Activated T-helper 2 cell treated with anti-CD3 and anti-CD28 coated beads, Interferon-gamma antibody, Interleukin-2, Interleukin-4, amounts not matched to agents 10 μg/mL and 5 μg/mL and 100 μg/mL, durations not matched to agents 14 hours and 24 hours and 36 hours (primary cell): Measurements from ENCODE around the gene SHROOM2. TPM values are rescaled to one million over a fixed set of nuclear protein-coding genes. Genes with fewer than 3 reads are reported as not detected.

ENCODE experiments used
- DNase-seq: peaks from one replicate; pipeline ENCODE4 v3.0.0; 2021; ENCODE audit warnings: low spot score
- H3K27ac Mint-ChIP-seq: one replicate; pipeline ENCODE4 v1.8.0; 2021; ENCODE audit warnings: mixed read lengths
- H3K27me3 Mint-ChIP-seq: one replicate; pipeline ENCODE4 v1.8.0; 2021; ENCODE audit warnings: low read depth, mixed read lengths
- H3K36me3 Mint-ChIP-seq: one replicate; pipeline ENCODE4 v1.8.0; 2021; ENCODE audit warnings: low read depth, mixed read lengths
- H3K4me1 Mint-ChIP-seq: one replicate; pipeline ENCODE4 v1.8.0; 2021; ENCODE audit warnings: low read depth, mixed read lengths
- H3K4me3 Mint-ChIP-seq: one replicate; pipeline ENCODE4 v1.8.0; 2021; ENCODE audit warnings: low read depth, mild to moderate bottlenecking, moderate library complexity, mixed read lengths
- H3K9me3 Mint-ChIP-seq: one replicate; pipeline ENCODE4 v1.8.0; 2021; ENCODE audit warnings: mixed read lengths
- intact Hi-C: fragments of 100-400 bp; cut with micrococcal nuclease; formaldehyde crosslinking; loops from one replicate; pipeline ENCODE4 v1.15.1; 2023
- total RNA-seq: library from RNA; stranded (reverse); gene quantifications from 2 replicates; pipeline ENCODE4 v1.2.3, GENCODE V29; 2022

Gene SHROOM2
- total RNA-seq, 1 donor from 2014 or later: not detected

DNA sequence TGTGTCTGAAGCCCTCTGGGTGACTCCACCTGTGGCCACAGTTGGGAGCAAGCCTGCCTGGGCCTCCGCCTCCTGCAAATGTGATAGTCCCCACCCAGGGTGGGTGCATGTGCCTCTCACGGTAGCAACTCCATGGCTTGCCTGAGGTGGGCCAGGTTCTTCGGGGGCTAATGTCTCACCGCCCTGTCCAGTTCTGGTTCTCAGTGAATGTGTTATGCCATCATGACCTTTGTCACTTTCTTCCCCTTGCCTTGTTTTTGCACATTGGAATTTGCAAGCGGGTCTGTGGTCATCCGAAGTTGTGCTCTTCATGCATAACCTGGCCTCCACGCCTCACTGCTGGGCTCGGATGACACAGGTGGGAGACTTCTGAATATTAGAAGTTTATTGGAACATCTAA is 39.7 kb downstream of the SHROOM2 start:
- H3K4me3 Mint-ChIP-seq: no peak overlapping the region
- H3K4me1 Mint-ChIP-seq: peaks cover 4% of the 10 kb centered on the region
- no peaks in the 10 kb centered on the region for H3K9me3 Mint-ChIP-seq
- no peak for DNase-seq
- intact Hi-C loops: no loop called here
- H3K27me3 Mint-ChIP-seq: peaks cover 7% of the 10 kb centered on the region
- H3K36me3 Mint-ChIP-seq: no peaks in the 10 kb centered on the region
- no peak overlapping the region for H3K27ac Mint-ChIP-seq

DNA sequence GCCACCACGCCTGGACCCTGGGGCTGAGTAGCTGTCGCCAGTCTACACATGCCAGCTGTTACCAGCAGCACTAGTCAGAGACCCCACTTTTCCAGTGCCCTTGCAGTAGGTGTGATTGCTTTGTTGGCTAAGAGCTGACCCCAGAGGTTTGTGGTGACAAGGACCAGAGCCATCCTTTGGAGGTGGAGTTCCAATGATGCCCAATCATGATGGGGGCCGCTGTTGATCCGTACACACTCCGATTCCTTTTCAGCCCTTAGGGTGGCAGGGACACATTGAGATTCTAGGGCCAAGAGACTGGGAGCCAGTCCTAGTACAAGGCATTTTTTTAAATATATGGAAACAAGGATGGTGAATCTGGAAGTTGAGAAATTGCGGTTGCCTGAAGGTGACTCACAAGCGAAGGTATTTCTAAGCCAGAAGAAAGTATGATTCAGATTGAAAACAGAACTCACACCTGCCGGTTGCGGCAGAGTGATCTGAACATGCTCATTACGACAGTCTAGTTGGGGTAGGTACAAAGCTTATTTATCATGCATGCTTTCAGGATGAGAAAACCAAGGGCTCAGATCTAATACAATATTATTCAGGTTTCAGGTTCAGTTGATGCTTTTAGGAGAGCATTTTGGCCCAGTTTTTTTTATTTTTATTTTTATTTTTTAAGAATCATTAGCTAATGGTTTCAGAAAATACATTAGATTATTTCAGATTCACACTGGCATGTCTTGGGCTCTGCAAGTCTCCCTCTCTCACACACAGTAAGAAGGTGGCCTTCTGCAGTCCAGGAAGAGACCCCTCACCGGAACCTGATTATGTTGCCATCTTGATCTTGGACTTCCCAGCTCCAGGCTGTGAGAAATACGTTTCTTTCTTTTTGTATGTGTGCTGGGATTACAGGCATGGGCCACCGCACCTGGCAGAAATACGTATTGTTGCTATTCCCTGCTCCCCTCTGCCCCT is 43.4 kb downstream of the SHROOM2 start:
- DNase-seq: peak; percentile 8
- Mint-ChIP-seq H3K4me3 (no peak overlapping the region), H3K9me3 (no peaks in the 10 kb centered on the region), H3K36me3 (no peaks in the 10 kb centered on the region), H3K27me3 (peaks cover 7% of the 10 kb centered on the region), H3K4me1 (peaks cover 8% of the 10 kb centered on the region), H3K27ac (no peak overlapping the region)
- intact Hi-C loops: no loop called here

DNA sequence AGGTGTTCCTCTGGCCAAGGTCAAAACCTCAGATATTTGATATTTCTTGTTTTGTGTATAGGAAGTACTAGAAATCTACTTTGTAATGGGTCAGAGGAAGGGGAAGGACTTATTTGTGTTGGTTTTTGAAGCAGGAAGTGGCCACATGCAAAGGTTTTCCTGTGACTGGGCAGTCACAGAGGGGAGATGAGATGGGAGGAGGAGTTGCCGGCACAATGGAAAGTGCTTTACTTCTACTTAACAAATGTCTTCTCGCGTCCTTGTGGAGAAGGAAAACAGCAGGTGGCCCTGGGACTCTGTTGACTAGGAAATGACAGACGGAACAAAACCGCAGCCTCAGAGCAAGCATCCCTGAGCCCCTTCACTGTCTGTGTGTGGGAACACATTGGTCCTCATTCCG is 46.6 kb downstream of the SHROOM2 start:
- Mint-ChIP-seq H3K27ac (no peak overlapping the region), H3K27me3 (peaks cover 5% of the 10 kb centered on the region), H3K36me3 (no peaks in the 10 kb centered on the region), H3K9me3 (no peaks in the 10 kb centered on the region), H3K4me1 (peaks cover 8% of the 10 kb centered on the region), H3K4me3 (no peak overlapping the region)
- no peak for DNase-seq
- intact Hi-C loops: no loop called here

DNA sequence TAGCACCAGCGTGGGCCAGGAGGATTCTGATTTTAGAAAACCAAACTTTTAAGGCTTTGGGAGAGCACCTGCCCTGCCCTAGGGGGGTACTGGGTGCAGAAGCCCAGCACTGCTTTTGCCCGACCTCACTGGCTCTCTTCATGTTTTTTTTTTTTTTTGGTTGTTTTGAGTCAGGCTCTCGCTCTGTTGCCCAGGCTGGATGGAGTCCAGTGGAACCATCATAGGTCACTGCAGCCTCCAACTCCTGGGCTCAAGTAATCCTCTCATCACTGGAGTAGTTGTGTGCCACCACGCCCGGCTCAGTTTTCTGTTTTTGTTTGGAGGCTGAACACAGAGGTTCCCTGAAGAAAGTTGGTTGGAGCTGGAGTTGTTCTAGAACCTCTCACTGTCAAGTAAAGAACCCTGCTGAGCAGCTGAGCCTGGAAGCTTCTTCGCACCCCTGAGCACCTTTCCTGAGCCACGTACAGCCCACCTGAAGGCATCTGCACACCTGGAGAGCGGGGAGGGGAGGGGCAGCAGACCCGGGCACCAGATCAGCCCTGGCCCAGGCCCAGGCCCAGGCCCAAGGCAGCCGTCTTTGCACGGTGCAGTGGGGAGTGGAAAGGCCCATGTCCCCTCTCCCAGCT is 49.5 kb downstream of the SHROOM2 start:
- Mint-ChIP-seq H3K27ac (no peak overlapping the region), H3K4me3 (no peak overlapping the region), H3K27me3 (no peaks in the 10 kb centered on the region), H3K36me3 (no peaks in the 10 kb centered on the region), H3K9me3 (no peaks in the 10 kb centered on the region), H3K4me1 (peaks cover 4% of the 10 kb centered on the region)
- DNase-seq: no peak
- intact Hi-C loops: no loop called here

DNA sequence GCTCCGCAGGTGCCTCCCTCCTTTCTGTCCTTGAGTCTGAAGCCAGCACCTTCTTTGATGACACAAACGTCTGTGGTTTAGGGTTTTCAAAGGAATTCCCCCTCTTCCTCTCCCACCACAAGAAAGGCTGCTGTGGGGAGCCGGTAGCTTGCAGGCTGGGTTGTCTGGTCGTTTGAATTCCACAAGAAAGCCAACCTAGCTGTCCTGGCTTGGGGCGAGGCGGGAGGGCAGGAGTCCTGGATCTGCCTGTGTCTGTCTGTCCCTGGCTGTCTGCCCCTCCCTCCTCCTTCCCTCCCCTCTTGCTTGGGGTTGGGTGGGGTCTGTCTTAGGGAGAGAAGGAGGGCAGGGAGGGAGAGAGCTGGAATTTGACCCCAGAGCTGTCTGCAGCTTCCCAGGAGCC is 56.3 kb downstream of the SHROOM2 start:
- intact Hi-C loops: no loop called here
- Mint-ChIP-seq H3K27me3 (peaks cover 18% of the 10 kb centered on the region), H3K27ac (no peak overlapping the region), H3K4me1 (peaks cover 3% of the 10 kb centered on the region), H3K9me3 (no peaks in the 10 kb centered on the region), H3K4me3 (no peak overlapping the region), H3K36me3 (no peaks in the 10 kb centered on the region)
- DNase-seq: no peak

DNA sequence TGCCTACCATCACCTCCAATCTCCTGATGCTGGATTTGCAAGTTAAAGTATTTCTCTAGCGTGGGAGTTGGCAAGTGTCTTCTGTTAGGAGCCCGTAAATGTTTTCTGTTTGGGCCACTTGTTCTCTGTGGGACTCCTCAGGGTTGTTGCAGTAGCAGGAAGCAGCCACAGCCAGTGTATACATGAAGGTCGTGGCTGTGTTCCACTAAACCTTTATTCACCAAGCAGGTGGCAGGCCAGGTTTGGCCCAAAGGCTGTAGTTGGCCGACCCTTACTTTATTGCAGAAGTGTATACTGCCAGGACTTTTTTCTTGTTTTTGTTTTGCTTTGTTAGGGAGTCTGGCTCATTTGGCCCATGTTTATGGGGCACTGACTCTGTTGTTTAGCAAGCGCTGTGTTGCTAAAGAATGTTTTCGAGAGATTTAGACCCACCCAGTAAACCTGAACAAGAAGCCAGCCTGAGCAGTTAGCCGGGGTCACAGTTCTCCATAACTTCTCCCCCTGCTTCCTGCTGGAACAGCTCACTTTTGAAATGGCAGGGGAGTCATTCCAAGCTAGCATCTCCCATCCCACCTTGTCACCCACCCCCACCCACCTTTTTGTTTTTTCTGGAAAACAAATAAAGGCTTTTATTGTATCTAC is 58.8 kb downstream of the SHROOM2 start:
- DNase-seq: no peak
- intact Hi-C loops: no loop called here
- Mint-ChIP-seq H3K27me3 (peaks cover 20% of the 10 kb centered on the region), H3K4me1 (peaks cover 3% of the 10 kb centered on the region), H3K9me3 (no peaks in the 10 kb centered on the region), H3K27ac (no peak overlapping the region), H3K36me3 (no peaks in the 10 kb centered on the region), H3K4me3 (no peak overlapping the region)

DNA sequence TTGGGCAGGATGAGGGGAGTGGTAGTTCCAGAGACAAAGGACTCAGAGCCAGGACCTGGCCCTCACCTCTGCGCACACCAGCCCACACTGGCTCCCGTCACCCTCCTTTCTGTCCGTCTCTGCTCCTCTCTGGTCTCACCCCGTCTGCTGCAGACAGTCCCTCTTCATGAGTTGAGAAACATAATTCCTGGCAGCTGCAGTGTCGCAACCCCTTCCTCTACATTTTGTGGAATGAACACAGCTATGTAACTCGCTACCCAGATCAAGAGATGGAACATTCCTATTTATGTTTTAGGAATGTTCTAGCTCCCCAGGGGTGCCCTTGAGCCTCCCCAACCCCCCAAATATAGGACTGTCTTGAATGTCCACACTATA is 59.3 kb downstream of the SHROOM2 start:
- no peak overlapping the region for H3K4me3 Mint-ChIP-seq
- H3K36me3 Mint-ChIP-seq: no peaks in the 10 kb centered on the region
- no peak for DNase-seq
- no peak overlapping the region for H3K27ac Mint-ChIP-seq
- H3K27me3 Mint-ChIP-seq: peaks cover 20% of the 10 kb centered on the region
- intact Hi-C loops: no loop called here
- H3K4me1 Mint-ChIP-seq: peaks cover 3% of the 10 kb centered on the region
- H3K9me3 Mint-ChIP-seq: no peaks in the 10 kb centered on the region

DNA sequence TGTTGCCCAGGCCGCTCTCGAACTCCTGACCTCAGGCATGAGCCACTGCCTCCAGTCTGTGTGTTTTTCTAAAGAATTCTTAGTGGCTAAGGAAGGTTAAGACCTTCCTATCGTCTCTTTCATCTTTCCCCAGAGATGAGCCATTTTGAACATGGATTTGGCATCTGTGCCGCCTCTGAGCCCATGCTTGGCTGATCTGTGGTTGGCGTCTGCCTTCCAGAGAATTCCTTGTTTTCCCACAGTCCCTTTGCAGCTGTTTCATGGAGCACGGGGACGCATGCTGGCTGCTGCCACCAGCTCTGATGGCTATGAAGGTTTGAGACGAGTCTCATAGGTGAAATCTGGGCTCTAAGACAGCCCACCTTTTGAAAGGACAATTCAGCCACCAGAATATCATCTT is 60.4 kb downstream of the SHROOM2 start:
- peaks cover 16% of the 10 kb centered on the region for H3K27me3 Mint-ChIP-seq
- peaks cover 3% of the 10 kb centered on the region for H3K4me1 Mint-ChIP-seq
- intact Hi-C loops: no loop called here
- H3K4me3 Mint-ChIP-seq: no peak overlapping the region
- H3K36me3 Mint-ChIP-seq: no peaks in the 10 kb centered on the region
- H3K27ac Mint-ChIP-seq: no peak overlapping the region
- H3K9me3 Mint-ChIP-seq: no peaks in the 10 kb centered on the region
- no peak for DNase-seq

DNA sequence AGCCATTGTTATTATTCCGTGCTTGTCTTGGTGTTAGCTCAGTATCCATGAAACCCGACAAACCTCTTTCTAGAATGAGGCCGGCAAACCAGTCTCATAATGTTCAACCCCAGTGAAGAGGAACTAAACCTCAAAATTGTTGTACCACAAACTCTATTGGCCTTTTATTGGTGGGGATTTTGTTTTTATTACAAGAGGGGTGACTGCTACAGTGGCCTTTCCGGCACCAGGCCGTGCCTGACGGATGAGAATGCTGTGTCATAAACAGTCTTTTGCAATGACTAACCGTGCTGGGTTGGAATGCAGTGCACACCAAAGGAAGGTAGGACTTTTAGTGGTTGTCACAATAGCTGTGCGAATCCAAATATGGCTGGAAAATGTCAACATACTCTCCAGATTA is 60.8 kb downstream of the SHROOM2 start:
- intact Hi-C loops: no loop called here
- no peak for DNase-seq
- H3K4me1 Mint-ChIP-seq: peaks cover 3% of the 10 kb centered on the region
- no peaks in the 10 kb centered on the region for H3K9me3 Mint-ChIP-seq
- peaks cover 16% of the 10 kb centered on the region for H3K27me3 Mint-ChIP-seq
- H3K27ac Mint-ChIP-seq: no peak overlapping the region
- H3K4me3 Mint-ChIP-seq: no peak overlapping the region
- no peaks in the 10 kb centered on the region for H3K36me3 Mint-ChIP-seq

DNA sequence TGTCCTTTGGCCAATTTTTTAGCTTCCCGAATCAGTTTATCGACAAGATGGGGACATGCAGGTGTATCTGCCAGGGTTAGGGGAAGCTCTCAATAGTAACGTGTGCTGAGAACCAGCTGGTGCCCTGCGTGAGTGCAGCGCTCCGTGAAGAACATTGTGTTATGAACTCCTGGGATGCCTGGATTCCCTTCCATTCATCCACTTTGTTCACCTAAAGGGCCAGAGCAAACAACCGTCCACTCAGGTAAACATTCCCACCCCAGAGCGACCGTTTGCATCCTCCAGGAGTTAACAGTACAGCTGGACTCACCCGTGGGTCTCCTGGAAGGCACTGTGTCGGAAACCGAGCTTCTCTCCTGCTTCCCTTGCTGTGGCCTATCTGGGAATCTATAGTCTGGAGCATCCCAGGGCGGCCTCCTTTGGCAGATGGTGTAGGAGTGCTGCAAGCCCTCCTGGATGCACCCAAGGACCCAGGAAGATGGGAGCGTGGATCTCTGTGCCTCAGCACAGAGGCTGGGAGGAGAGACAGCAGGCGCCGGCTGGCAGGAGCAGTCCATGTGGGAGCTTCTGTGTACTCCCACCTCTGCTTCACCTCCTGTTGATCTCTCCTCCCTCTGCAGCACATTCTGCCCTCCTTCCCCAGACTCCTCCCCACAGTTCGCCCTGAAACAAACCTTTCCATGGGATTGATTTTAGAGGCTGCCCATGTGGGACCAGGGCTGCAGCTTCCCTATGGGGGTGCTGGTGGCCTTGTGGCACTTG is 62.7 kb downstream of the SHROOM2 start:
- DNase-seq: no peak
- no peak overlapping the region for H3K4me3 Mint-ChIP-seq
- no peak overlapping the region for H3K27ac Mint-ChIP-seq
- H3K27me3 Mint-ChIP-seq: peaks cover 7% of the 10 kb centered on the region
- H3K4me1 Mint-ChIP-seq: no peaks in the 10 kb centered on the region
- H3K36me3 Mint-ChIP-seq: no peaks in the 10 kb centered on the region
- intact Hi-C loops: no loop called here
- no peaks in the 10 kb centered on the region for H3K9me3 Mint-ChIP-seq

DNA sequence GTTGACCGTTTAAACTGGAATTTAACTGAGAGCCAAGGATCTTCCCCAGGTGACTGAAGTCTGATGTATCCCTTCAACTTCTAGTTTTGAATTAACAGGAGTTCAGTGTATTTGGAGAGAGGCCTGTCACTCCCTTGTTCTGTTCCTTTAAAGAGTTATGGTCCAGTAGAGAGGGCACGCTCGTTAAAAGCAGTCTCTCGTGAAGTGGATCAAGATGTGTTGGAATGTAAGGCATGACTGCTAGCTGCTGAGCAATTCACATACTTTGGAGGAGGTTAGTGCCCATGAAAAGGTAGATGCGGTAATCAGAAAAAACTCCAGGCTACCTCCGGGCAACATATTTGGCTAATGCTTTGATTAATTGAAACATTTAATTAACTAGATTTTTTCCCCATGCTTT is 65.7 kb downstream of the SHROOM2 start:
- Mint-ChIP-seq H3K4me3 (no peak overlapping the region), H3K9me3 (no peaks in the 10 kb centered on the region), H3K4me1 (no peaks in the 10 kb centered on the region), H3K36me3 (no peaks in the 10 kb centered on the region), H3K27ac (no peak overlapping the region), H3K27me3 (peaks cover 6% of the 10 kb centered on the region)
- DNase-seq: no peak
- intact Hi-C loops: no loop called here

DNA sequence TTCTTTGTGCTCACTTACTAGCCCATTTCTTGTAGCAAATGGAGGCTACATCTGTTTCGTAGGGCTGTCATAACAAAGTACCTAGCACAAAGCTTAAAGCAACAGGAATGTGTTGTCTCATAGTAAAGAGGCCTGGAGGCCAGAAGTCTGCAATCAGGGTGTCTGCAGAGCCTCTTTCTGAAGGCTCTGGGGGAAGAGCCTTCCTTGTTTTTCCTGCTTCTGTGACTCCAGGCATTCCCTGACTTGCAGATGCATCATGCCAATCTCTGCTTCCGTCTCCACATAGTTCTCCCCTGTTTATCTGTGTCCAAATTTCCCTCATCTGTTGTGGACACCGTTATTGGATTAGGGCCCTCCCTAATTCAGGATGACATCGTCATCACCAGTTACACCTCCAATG is 67.1 kb downstream of the SHROOM2 start:
- Mint-ChIP-seq H3K9me3 (no peaks in the 10 kb centered on the region), H3K4me3 (no peak overlapping the region), H3K27ac (no peak overlapping the region), H3K27me3 (peaks cover 7% of the 10 kb centered on the region), H3K4me1 (no peaks in the 10 kb centered on the region), H3K36me3 (no peaks in the 10 kb centered on the region)
- DNase-seq: no peak
- intact Hi-C loops: no loop called here
